ENCODE results near the gene MRPL38.

Gene MRPL38

DNA sequence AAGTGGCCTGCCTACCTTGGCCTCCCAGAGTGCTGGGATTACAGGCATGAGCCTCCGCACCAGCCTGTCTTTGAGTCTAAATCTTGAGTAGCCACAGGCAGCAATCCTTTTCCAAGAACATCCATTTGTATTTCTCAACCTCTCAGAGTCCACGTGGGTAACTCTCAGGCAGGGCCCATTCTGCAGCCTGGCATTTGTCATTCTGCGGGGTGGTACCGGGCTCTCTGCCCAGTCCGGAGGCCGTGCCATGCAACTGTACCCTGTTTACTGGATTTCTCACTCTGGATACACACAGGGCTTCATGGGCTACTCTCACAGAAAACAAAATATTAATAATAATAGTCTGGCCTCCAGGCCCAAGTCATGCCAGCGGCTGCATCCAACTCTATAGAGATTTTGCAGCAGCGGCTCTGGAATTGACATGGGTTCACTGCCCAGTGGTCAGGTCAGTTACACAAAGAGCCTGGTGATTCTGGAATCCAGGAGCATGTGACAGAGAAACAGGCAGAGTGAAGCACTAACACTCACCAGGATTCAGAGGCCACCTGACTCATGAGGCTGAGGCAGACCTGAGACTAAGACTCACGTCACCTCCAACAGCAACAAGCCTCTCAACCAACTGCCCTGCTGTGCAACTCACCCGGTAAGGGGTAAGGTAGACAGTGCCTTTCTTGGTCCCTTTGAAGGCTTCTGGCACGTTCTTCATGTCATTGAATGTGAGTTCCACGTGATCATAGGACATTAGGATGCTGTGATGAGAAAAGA is 53.6 kb downstream of the MRPL38 start:
- no peak for DNase-seq

DNA sequence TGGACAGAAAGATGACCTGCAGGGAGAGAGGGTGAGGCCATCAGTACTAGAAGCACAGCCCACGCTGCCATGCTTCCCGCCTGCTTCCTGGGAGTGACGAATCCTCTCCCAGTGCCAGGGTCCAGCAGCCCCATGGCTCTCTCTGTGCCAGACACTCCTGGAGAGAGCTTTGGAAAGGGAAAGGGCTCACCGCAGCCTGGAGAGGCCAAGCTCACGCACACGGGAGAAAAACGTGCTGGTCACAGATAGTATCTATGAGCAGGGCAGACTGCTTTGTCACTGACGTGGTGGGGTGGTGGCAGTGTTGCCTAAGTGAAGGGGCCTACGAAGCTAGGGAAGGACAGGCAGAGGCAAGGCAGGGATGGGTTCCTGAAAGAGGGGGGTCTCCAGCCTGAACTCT is 55.0 kb downstream of the MRPL38 start:
- DNase-seq, result no peak

DNA sequence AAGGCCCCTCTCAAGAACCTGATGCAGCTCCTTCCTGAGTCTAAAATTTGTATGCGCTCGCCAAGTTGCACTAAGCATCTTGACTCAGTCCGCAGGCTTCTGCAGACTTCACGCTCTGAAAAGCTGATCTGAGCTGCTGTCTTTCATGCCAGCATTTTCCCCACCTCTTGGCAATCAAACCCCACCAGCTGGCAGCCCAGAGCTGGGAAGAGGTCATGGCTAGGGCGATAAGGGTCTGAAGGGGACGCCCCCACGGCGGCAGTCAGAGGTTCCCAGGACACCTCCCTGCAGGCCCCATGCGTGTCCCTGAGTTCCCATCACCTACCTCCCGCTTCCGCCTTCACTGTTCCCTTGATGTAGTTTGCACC is 55.4 kb downstream of the MRPL38 start:
- no peak for DNase-seq

Data from NCI-H2029 treated with DMSO at 0.1 percent for 48 hours (cell line).